Measurements from ENCODE around the gene MAP3K4.

- TF ChIP-seq POLR2A (IDR thresholded peaks at IDR 0.05) (no peak), CTCF (IDR thresholded peaks at IDR 0.05) (no peak), POLR2AphosphoS5 (IDR thresholded peaks at IDR 0.05) (no peak)
Measured at GRCh38 chr6:161013695-161014094, 22.1 kb downstream of the MAP3K4 start.
